GM21515 (cell line): ENCODE measurements around the gene PCSK5.
"Not testable (repeated sequence)": the region's sequence is repeated elsewhere in the genome, so short reads cannot be mapped to it uniquely, and the experiment has no call there.

Experiments
- ATAC-seq: cut with Tn5 transposase; IDR thresholded peaks from one replicate; pipeline ENCODE4 v1.9.1; 2021; ENCODE audit not compliant: unreplicated experiment

Gene PCSK5

GRCh38 chr9:76045221-76045620, 154.7 kb downstream of the PCSK5 start:
- ATAC-seq = no peak

GRCh38 chr9:76049341-76049740, 158.9 kb downstream of the PCSK5 start:
- ATAC-seq = no peak

- no peak for ATAC-seq
These were observed 177.2 kb downstream of the PCSK5 start for GRCh38 chr9:76067696-76068095.

- no peak for ATAC-seq
These were observed 187.1 kb downstream of the PCSK5 start for GRCh38 chr9:76077537-76077936.

GRCh38 chr9:76081281-76081680, 190.8 kb downstream of the PCSK5 start:
- ATAC-seq = not testable (repeated sequence)

- ATAC-seq = no peak
These were observed 191.6 kb downstream of the PCSK5 start for GRCh38 chr9:76082057-76082456.

GRCh38 chr9:76085596-76085995, 195.1 kb downstream of the PCSK5 start:
- no peak for ATAC-seq

GRCh38 chr9:76086539-76086938, 196.1 kb downstream of the PCSK5 start:
- no peak for ATAC-seq

- no peak for ATAC-seq
These were observed 197.5 kb downstream of the PCSK5 start for GRCh38 chr9:76087976-76088375.

- no peak for ATAC-seq
These were observed 199.9 kb downstream of the PCSK5 start for GRCh38 chr9:76090330-76090729.

- no peak for ATAC-seq
These were observed 200.4 kb downstream of the PCSK5 start for GRCh38 chr9:76090909-76091308.

- ATAC-seq = no peak
These were observed 202.1 kb downstream of the PCSK5 start for GRCh38 chr9:76092572-76092971.

GRCh38 chr9:76095585-76095984, 205.1 kb downstream of the PCSK5 start:
- ATAC-seq = no peak

- ATAC-seq = no peak
These were observed 209.0 kb downstream of the PCSK5 start for GRCh38 chr9:76099516-76099915.

GRCh38 chr9:76101075-76101474, 210.6 kb downstream of the PCSK5 start:
- ATAC-seq = no peak

GRCh38 chr9:76101491-76101890, 211.0 kb downstream of the PCSK5 start:
- ATAC-seq = no peak

- ATAC-seq = no peak
These were observed 211.5 kb downstream of the PCSK5 start for GRCh38 chr9:76101947-76102346.

- ATAC-seq = no peak
These were observed 213.2 kb downstream of the PCSK5 start for GRCh38 chr9:76103531-76104315.

GRCh38 chr9:76107482-76107881, 217.0 kb downstream of the PCSK5 start:
- no peak for ATAC-seq

- ATAC-seq = no peak
These were observed 219.5 kb downstream of the PCSK5 start for GRCh38 chr9:76109953-76110352.

- no peak for ATAC-seq
These were observed 221.7 kb downstream of the PCSK5 start for GRCh38 chr9:76112151-76112550.

GRCh38 chr9:76114144-76114543, 223.7 kb downstream of the PCSK5 start:
- no peak for ATAC-seq

- no peak for ATAC-seq
These were observed 224.9 kb downstream of the PCSK5 start for GRCh38 chr9:76115396-76115795.
